Stimulated activated effector memory CD8-positive, alpha-beta T cell treated with anti-CD3 and anti-CD28 coated beads, Interleukin-12 subunit alpha, Interleukin-12 subunit beta, amount 100 ng/mL, for 72 hours (primary cell): ENCODE measurements around the gene RFWD3.

Experiments used
- ATAC-seq: fragments of 150-1000 bp; cut with Tn5 transposase; 2 replicates; pipeline ENCODE4 v1.10.0; 2021
- DNase-seq, 2 donors: peaks; one replicate each; pipeline ENCODE4 v3.0.0; 2021 to 2022; ENCODE audit warnings: low spot score in 2 of 2
- H3K27ac Mint-ChIP-seq: one replicate; pipeline ENCODE4 v1.8.0; 2022; ENCODE audit warnings: mild to moderate bottlenecking, mixed read lengths
- H3K36me3 Mint-ChIP-seq: one replicate; pipeline ENCODE4 v1.8.0; 2022; ENCODE audit warnings: mild to moderate bottlenecking, mixed read lengths
- H3K4me1 Mint-ChIP-seq: one replicate; pipeline ENCODE4 v1.8.0; 2022; ENCODE audit warnings: mixed read lengths
- H3K4me3 Mint-ChIP-seq: one replicate; pipeline ENCODE4 v1.8.0; 2022; ENCODE audit warnings: mild to moderate bottlenecking, mixed read lengths
- H3K9me3 Mint-ChIP-seq: one replicate; pipeline ENCODE4 v1.8.0; 2022; ENCODE audit warnings: mixed read lengths

RFWD3 gene

GRCh38 chr16:74608944-74609343, 57.7 kb downstream of the RFWD3 start:
- H3K36me3 Mint-ChIP-seq: peaks cover 15% of the 10 kb centered on the region
- ATAC-seq: no peak
- H3K9me3 Mint-ChIP-seq: no peaks in the 10 kb centered on the region
- DNase-seq: no peak
- peak overlapping the region; percentile 12 for H3K27ac Mint-ChIP-seq
- H3K4me1 Mint-ChIP-seq: peaks cover 33% of the 10 kb centered on the region
- H3K4me3 Mint-ChIP-seq: peak overlapping the region; percentile 13

- H3K27ac Mint-ChIP-seq: no peak overlapping the region
- H3K4me3 Mint-ChIP-seq: no peak overlapping the region
Observed at GRCh38 chr16:74608381-74608780, 58.3 kb downstream of the RFWD3 start.

GRCh38 chr16:74607962-74608356, 58.7 kb downstream of the RFWD3 start:
- Mint-ChIP-seq H3K4me3 (peak overlapping the region; percentile 91), H3K4me1 (peaks cover 40% of the 10 kb centered on the region), H3K9me3 (no peaks in the 10 kb centered on the region), H3K27ac (no peak overlapping the region), H3K36me3 (peaks cover 20% of the 10 kb centered on the region)
- no peak for DNase-seq
- ATAC-seq: no peak

More at GRCh38 chr16:74608381-74608780, 58.3 kb downstream of the RFWD3 start:
- H3K36me3 Mint-ChIP-seq: peaks cover 20% of the 10 kb centered on the region
- ATAC-seq (no peak), DNase-seq (no peak)
- H3K9me3 Mint-ChIP-seq: no peaks in the 10 kb centered on the region
- peaks cover 39% of the 10 kb centered on the region for H3K4me1 Mint-ChIP-seq

- H3K27ac Mint-ChIP-seq: peak overlapping the region; percentile 96
Observed at GRCh38 chr16:74607310-74607961, 59.2 kb downstream of the RFWD3 start.

GRCh38 chr16:74606521-74607309, 60.0 kb downstream of the RFWD3 start, which contains the start of gene GLG1:
Gene GLG1, minus strand, starts transcription at chr16:74607114. Its CDS starts 20 bp downstream, at chr16:74607094.
- H3K4me3 Mint-ChIP-seq: peak within 1 kb of the TSS; percentile 91
- H3K4me1 Mint-ChIP-seq: peaks cover 44% of the 10 kb centered on the region
- DNase-seq (peak; percentile 85 to 94), ATAC-seq (peak; percentile 97)
- H3K27ac Mint-ChIP-seq: peak within 1 kb of the TSS; percentile 96
- no peaks in the 10 kb centered on the region for H3K9me3 Mint-ChIP-seq
- H3K36me3 Mint-ChIP-seq: peaks cover 20% of the 10 kb centered on the region

More at GRCh38 chr16:74607310-74607961, 59.2 kb downstream of the RFWD3 start:
- ATAC-seq: no peak
- Mint-ChIP-seq H3K9me3 (no peaks in the 10 kb centered on the region), H3K4me3 (peak overlapping the region; percentile 91), H3K36me3 (peaks cover 20% of the 10 kb centered on the region), H3K4me1 (peaks cover 40% of the 10 kb centered on the region)
- no peak for DNase-seq

- peak overlapping the region; percentile 96 for H3K27ac Mint-ChIP-seq
- H3K4me1 Mint-ChIP-seq: peaks cover 50% of the 10 kb centered on the region
- H3K4me3 Mint-ChIP-seq: peak overlapping the region; percentile 91
- H3K36me3 Mint-ChIP-seq: peaks cover 20% of the 10 kb centered on the region
- no peak for ATAC-seq
- no peak for DNase-seq
- H3K9me3 Mint-ChIP-seq: no peaks in the 10 kb centered on the region
Observed at GRCh38 chr16:74605746-74606520, 60.7 kb downstream of the RFWD3 start.

- peaks cover 20% of the 10 kb centered on the region for H3K36me3 Mint-ChIP-seq
- H3K27ac Mint-ChIP-seq: peak overlapping the region; percentile 96
- H3K4me3 Mint-ChIP-seq: peak overlapping the region; percentile 91
- no peak for DNase-seq
- H3K9me3 Mint-ChIP-seq: no peaks in the 10 kb centered on the region
- ATAC-seq: no peak
- peaks cover 56% of the 10 kb centered on the region for H3K4me1 Mint-ChIP-seq
Observed at GRCh38 chr16:74605332-74605731, 61.3 kb downstream of the RFWD3 start.

- no peak for DNase-seq
- H3K36me3 Mint-ChIP-seq: peaks cover 27% of the 10 kb centered on the region
- H3K4me3 Mint-ChIP-seq: peak overlapping the region; percentile 91
- no peaks in the 10 kb centered on the region for H3K9me3 Mint-ChIP-seq
- ATAC-seq: no peak
- peaks cover 70% of the 10 kb centered on the region for H3K4me1 Mint-ChIP-seq
- H3K27ac Mint-ChIP-seq: no peak overlapping the region
Observed at GRCh38 chr16:74603848-74604247, 62.8 kb downstream of the RFWD3 start.

GRCh38 chr16:74601126-74601871, 65.4 kb downstream of the RFWD3 start:
- ATAC-seq (peak; percentile 99), DNase-seq (peak; percentile 8 to 63)
- H3K9me3 Mint-ChIP-seq: no peaks in the 10 kb centered on the region
- peaks cover 42% of the 10 kb centered on the region for H3K36me3 Mint-ChIP-seq
- peak overlapping the region; percentile 18 for H3K4me3 Mint-ChIP-seq
- H3K27ac Mint-ChIP-seq: peak overlapping the region; percentile 61
- H3K4me1 Mint-ChIP-seq: peaks cover 59% of the 10 kb centered on the region

GRCh38 chr16:74596586-74596985, 70.1 kb downstream of the RFWD3 start:
- Mint-ChIP-seq H3K36me3 (peaks cover 35% of the 10 kb centered on the region), H3K4me3 (no peak overlapping the region), H3K9me3 (no peaks in the 10 kb centered on the region), H3K4me1 (peaks cover 31% of the 10 kb centered on the region), H3K27ac (no peak overlapping the region)
- ATAC-seq: no peak
- DNase-seq: no peak

- Mint-ChIP-seq H3K27ac (peak overlapping the region; percentile 37), H3K4me1 (peaks cover 20% of the 10 kb centered on the region), H3K36me3 (peaks cover 37% of the 10 kb centered on the region), H3K9me3 (no peaks in the 10 kb centered on the region), H3K4me3 (no peak overlapping the region)
- ATAC-seq (no peak), DNase-seq (no peak)
Observed at GRCh38 chr16:74592847-74593246, 73.8 kb downstream of the RFWD3 start.

- H3K9me3 Mint-ChIP-seq: no peaks in the 10 kb centered on the region
- no peak overlapping the region for H3K27ac Mint-ChIP-seq
- ATAC-seq: no peak
Observed at GRCh38 chr16:74591876-74592650, 74.6 kb downstream of the RFWD3 start.

GRCh38 chr16:74586948-74587347, 79.7 kb downstream of the RFWD3 start:
- Mint-ChIP-seq H3K36me3 (peaks cover 15% of the 10 kb centered on the region), H3K9me3 (no peaks in the 10 kb centered on the region), H3K27ac (no peak overlapping the region), H3K4me1 (peaks cover 61% of the 10 kb centered on the region), H3K4me3 (no peak overlapping the region)
- DNase-seq: no peak
- no peak for ATAC-seq

More at GRCh38 chr16:74591876-74592650, 74.6 kb downstream of the RFWD3 start:
- H3K36me3 Mint-ChIP-seq: peaks cover 29% of the 10 kb centered on the region
- H3K4me3 Mint-ChIP-seq: no peak overlapping the region
- DNase-seq: no peak
- peaks cover 28% of the 10 kb centered on the region for H3K4me1 Mint-ChIP-seq

- Mint-ChIP-seq H3K9me3 (no peaks in the 10 kb centered on the region), H3K4me1 (peaks cover 71% of the 10 kb centered on the region)
Observed at GRCh38 chr16:74585846-74586443, 80.7 kb downstream of the RFWD3 start.

More at GRCh38 chr16:74585846-74586443, 80.7 kb downstream of the RFWD3 start:
- ATAC-seq (no peak), DNase-seq (no peak)
- no peak overlapping the region for H3K4me3 Mint-ChIP-seq
- no peak overlapping the region for H3K27ac Mint-ChIP-seq
- H3K36me3 Mint-ChIP-seq: peaks cover 15% of the 10 kb centered on the region
